ENCODE measurements around the gene GFRA1.

The GFRA1 gene

GRCh38 chr10:116158036-116158435, 115.0 kb downstream of the GFRA1 start:
- no peak for DNase-seq (ENCODE audit: low read depth)

GRCh38 chr10:116157485-116157884, 115.5 kb downstream of the GFRA1 start:
- no peak for DNase-seq (ENCODE audit: low read depth)

GRCh38 chr10:116156819-116157218, 116.2 kb downstream of the GFRA1 start:
- DNase-seq (ENCODE audit: low read depth) = no peak

- DNase-seq (ENCODE audit: low read depth) = no peak
Observed at GRCh38 chr10:116155191-116155590, 117.8 kb downstream of the GFRA1 start.

- no peak for DNase-seq (ENCODE audit: low read depth)
Observed at GRCh38 chr10:116154651-116155050, 118.4 kb downstream of the GFRA1 start.

- DNase-seq (ENCODE audit: low read depth) = no peak
Observed at GRCh38 chr10:116151076-116151475, 121.9 kb downstream of the GFRA1 start.

GRCh38 chr10:116150606-116151005, 122.4 kb downstream of the GFRA1 start:
- DNase-seq (ENCODE audit: low read depth) = no peak

GRCh38 chr10:116147147-116147905, 125.7 kb downstream of the GFRA1 start:
- DNase-seq (ENCODE audit: low read depth) = no peak

GRCh38 chr10:116146372-116147140, 126.5 kb downstream of the GFRA1 start:
- no peak for DNase-seq (ENCODE audit: low read depth)

- DNase-seq (ENCODE audit: low read depth) = no peak
Observed at GRCh38 chr10:116143673-116144222, 129.3 kb downstream of the GFRA1 start.

- DNase-seq (ENCODE audit: low read depth) = no peak
Observed at GRCh38 chr10:116141855-116142254, 131.2 kb downstream of the GFRA1 start.

GRCh38 chr10:116141246-116141645, 131.8 kb downstream of the GFRA1 start:
- no peak for DNase-seq (ENCODE audit: low read depth)

GRCh38 chr10:116139886-116140285, 133.1 kb downstream of the GFRA1 start:
- no peak for DNase-seq (ENCODE audit: low read depth)

- DNase-seq (ENCODE audit: low read depth) = no peak
Observed at GRCh38 chr10:116138897-116139296, 134.1 kb downstream of the GFRA1 start.

GRCh38 chr10:116136261-116136660, 136.7 kb downstream of the GFRA1 start:
- no peak for DNase-seq (ENCODE audit: low read depth)

GRCh38 chr10:116134322-116134721, 138.7 kb downstream of the GFRA1 start:
- DNase-seq (ENCODE audit: low read depth) = no peak

GRCh38 chr10:116133634-116134033, 139.4 kb downstream of the GFRA1 start:
- no peak for DNase-seq (ENCODE audit: low read depth)

- no peak for DNase-seq (ENCODE audit: low read depth)
Observed at GRCh38 chr10:116132780-116133399, 140.1 kb downstream of the GFRA1 start.

GRCh38 chr10:116130006-116130405, 143.0 kb downstream of the GFRA1 start:
- DNase-seq (ENCODE audit: low read depth) = no peak

- no peak for DNase-seq (ENCODE audit: low read depth)
Observed at GRCh38 chr10:116126954-116127695, 145.9 kb downstream of the GFRA1 start.

GRCh38 chr10:116126239-116126638, 146.8 kb downstream of the GFRA1 start:
- DNase-seq (ENCODE audit: low read depth) = no peak

- no peak for DNase-seq (ENCODE audit: low read depth)
Observed at GRCh38 chr10:116125180-116125579, 147.8 kb downstream of the GFRA1 start.
